Measurements from ENCODE around the gene SPEG.

DNA sequence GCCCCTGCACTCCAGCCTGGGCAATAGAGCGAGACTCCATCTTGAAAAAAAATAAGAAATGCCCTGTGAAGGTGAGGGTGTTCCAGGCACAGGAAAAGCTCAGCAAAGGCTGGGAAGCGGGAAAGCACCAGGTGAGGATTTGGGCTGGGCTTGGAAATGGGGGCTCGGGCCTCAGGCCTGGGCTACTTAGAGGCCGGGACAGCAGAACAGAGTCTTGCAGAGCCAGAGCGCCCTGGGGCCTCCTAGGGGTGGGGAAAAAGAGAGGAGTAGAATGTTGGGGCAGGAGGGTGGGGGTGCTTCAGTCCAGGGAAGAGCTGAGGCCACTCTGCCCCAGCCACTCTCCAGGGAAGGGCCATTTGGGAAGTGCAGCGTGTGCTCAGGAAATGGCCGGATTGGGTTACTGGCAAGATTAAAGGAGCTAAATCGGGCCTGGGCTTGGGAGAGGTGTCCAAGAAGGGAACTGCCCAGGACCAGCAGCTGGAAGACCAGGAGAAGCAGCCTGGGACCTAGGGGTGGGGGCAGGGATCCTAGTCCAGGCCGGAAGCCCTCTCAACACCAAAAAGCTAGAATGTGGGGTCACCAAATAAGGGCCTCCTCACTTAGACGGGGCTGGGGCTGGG lies 30.2 kb upstream of the SPEG start:
- TF ChIP-seq POLR2A (IDR thresholded peaks at IDR 0.05), result no peak
- TF ChIP-seq, protein P1, sequence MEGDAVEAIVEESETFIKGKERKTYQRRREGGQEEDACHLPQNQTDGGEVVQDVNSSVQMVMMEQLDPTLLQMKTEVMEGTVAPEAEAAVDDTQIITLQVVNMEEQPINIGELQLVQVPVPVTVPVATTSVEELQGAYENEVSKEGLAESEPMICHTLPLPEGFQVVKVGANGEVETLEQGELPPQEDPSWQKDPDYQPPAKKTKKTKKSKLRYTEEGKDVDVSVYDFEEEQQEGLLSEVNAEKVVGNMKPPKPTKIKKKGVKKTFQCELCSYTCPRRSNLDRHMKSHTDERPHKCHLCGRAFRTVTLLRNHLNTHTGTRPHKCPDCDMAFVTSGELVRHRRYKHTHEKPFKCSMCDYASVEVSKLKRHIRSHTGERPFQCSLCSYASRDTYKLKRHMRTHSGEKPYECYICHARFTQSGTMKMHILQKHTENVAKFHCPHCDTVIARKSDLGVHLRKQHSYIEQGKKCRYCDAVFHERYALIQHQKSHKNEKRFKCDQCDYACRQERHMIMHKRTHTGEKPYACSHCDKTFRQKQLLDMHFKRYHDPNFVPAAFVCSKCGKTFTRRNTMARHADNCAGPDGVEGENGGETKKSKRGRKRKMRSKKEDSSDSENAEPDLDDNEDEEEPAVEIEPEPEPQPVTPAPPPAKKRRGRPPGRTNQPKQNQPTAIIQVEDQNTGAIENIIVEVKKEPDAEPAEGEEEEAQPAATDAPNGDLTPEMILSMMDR (IDR thresholded peaks at IDR 0.05), result no peak

Measured in body of pancreas (tissue), 4 donors.